GM10847 (cell line): ENCODE results near the gene CFAP20.

Experiments
- POLR2A ChIP-seq: IDR thresholded peaks from 2 replicates; pipeline ENCODE4 v1.6.1; 2011; ENCODE audit not compliant: insufficient read length; ENCODE audit errors: extremely low read depth

CFAP20 gene

DNA sequence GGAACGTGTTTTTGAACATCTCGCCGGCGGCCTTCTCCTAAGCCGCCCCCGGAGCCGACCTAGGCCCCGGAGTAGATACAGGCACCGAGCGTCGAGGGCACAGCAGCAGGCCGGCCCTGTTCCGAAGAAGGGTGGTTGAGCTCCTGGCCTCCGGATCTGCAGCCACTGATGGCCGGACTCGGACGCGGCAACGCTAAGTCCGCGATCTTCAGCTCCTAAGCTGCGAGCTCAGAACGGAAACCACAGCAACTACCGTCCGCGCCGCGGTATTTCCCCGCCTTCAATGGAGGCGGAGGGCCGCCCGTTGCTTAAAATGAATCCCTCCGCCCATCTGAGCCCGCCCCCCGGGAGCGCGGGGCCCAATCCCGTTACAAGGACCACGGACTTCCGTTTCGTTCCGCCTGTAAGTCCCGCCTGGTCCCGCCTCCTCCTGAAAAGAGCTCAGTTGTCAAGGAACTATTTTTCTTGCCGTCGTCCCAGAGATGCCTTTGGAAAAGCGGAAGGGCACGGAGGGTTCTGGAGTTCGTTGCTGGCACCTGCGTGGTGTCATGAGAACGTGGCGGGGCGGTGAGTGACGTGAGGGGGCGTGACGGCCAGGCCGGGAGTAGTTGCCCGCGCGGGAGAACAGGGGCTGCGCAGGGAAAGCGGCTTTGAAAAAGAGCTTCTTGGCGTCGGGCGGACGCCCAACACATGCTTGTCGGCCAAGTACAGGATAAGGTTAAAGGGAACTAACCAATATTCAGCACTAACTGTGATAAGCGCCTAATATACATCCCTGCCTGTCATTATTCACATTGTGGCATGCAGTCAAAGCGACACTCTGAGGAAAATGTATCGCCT is at the start of gene CFAP20:
TSS of gene CFAP20 (minus strand) at position 285 of the 840 bp plus-strand sequence. CDS start at position 19, 266 bp downstream.
- peak; percentile 64 for TF ChIP-seq POLR2A

GRCh38 chr16:58177353-58177710 is 48.2 kb upstream of the CFAP20 start:
- no peak for TF ChIP-seq POLR2A

- no peak for TF ChIP-seq POLR2A
Observed at GRCh38 chr16:58176608-58177352, 47.6 kb upstream of the CFAP20 start.

DNA sequence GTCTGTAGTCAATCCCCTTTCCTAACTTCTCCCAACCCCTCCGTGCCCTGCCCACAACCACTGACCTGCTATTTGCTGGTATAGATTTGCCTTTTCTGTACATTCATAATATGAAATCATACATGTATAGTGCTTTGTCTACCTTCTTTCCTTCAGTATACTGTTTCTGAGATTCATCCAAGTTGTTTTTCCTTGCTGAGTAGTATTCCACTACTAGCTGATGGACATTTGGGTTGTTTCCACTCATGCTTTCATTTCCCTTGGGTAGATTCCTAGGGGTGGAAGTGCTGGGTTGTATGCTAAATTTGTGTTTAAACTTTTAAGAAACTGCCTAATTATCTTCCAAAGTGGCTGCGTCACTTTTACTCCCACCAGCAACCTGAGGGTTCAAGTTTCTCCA is 41.0 kb upstream of the CFAP20 start:
- TF ChIP-seq POLR2A: no peak

DNA sequence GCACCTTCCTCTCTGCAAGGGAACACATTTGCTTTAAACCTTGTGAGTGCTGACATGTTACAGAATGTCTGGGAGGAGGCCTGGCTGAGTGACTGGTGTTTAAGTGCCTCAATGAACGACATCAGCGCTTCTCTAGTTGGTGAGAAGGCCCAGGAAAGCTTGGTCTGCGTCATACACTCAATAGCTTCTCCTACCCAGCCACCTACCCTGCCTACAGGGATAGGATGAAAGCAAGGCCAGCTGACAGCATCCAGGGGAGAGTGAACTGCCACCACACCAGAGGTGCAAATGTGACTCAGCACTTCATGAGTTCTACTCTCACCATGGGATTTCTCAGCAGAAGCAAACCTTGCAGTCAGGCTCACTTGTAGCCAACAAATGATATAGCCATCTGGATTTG is 31.7 kb upstream of the CFAP20 start:
- TF ChIP-seq POLR2A: no peak

- no peak for TF ChIP-seq POLR2A
Observed at GRCh38 chr16:58158725-58159124, 29.5 kb upstream of the CFAP20 start.

DNA sequence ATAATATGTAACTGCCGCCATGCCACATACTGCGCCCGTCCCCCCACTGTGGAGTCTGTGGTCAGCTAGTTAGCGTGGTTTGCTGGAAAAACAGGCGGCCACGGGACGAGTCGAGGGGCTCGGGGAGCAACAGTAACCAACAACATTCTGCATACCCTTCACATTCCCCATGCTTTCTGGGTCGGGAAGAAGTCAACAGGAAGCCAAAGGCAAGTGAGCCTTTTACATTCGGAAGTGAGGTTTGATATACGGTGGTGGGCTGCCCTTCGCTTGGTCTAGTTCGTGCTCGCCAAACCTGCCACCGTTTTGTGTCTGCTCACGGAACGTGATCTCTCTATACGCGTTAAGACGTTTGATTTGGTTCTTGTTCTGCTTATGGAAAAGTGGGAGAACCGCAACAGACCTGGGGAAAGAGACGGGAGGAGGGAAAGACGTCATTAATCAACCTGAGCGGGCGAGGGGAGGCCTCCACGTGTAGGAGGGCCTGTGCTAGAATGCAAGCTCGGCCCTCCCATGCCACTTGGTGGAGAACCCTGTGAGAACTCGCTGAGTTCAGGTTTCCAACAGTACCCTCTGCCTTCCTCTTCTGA is 28.9 kb upstream of the CFAP20 start:
- TF ChIP-seq POLR2A: no peak

GRCh38 chr16:58157239-58157638 is 28.1 kb upstream of the CFAP20 start:
- no peak for TF ChIP-seq POLR2A

GRCh38 chr16:58155839-58156238 is 26.7 kb upstream of the CFAP20 start:
- no peak for TF ChIP-seq POLR2A

- TF ChIP-seq POLR2A: no peak
Observed at GRCh38 chr16:58154345-58154744, 25.2 kb upstream of the CFAP20 start.

GRCh38 chr16:58152246-58152868 is 23.2 kb upstream of the CFAP20 start:
- no peak for TF ChIP-seq POLR2A

- no peak for TF ChIP-seq POLR2A
Observed at GRCh38 chr16:58148526-58148925, 19.3 kb upstream of the CFAP20 start.

- no peak for TF ChIP-seq POLR2A
Observed at GRCh38 chr16:58148099-58148498, 18.9 kb upstream of the CFAP20 start.

DNA sequence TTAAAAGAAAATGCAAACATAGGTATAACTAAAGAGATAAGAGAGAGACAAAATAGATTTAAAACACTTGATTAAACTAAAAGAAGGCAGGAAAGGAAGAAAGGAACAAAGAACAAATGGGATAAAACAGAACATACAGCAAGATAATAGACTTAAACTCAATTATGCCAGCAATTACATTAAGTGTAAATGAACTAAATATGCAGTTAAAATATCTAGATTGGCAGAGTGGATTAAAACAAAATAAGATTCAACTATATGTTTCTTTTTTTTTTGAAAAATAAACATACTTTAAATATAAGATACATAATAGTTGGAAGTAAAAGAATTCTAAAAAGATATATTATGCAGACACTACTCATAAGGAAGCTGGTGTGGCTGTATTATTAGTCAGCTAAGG is 9.7 kb upstream of the CFAP20 start:
- no peak for TF ChIP-seq POLR2A

DNA sequence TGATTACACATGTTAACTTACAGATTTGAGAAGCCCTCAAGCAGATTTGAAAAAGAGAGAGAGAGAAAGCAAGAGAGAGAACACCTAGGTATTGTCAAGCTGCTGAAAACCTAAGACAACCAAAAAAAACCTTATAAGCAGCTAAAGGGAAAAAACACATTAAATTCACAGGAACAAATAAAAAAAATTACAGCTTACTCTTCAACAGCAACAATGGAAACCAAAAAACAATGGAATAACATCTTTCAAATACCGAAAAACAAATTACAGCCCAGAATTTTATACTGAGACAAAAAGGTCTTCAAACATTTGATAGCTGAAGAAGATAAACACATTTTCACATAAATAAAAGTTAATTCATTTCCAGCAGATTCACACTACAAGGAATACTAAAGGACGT is 8.4 kb upstream of the CFAP20 start:
- no peak for TF ChIP-seq POLR2A

DNA sequence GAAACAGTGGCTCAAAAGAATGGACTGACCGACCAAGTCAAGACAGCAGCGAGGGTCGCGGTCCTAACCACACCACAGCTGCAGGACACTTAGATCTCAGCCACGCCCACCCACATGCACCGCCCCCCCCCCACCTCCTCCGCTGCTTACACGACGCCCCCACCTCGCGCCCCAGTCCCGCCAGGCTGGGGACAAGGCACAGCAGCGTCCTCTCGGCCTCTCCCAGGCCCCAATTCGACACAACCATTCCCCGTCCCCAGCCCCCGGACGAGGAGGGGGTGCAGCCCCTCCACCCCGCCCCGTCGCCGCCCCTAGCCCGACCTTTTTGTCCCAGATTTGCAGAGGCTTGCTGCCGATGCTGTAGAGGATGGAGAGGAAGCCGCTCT is 477 bp downstream of the CFAP20 start:
- no peak for TF ChIP-seq POLR2A
